ENCODE data around the gene OLFM3.

GRCh38 chr1:101798417-101798816, 198.3 kb downstream of the OLFM3 start:
- TF ChIP-seq CTCF (IDR thresholded peaks at IDR 0.05 in 2 of 3, conservative IDR thresholded peaks at IDR 0.05 in 1 of 3; ENCODE audit: borderline replicate concordance in 1 of 3, insufficient read depth in 1 of 3, low read depth in 2 of 3, low read length in 2 of 3) (no peak), POLR2AphosphoS5 (IDR thresholded peaks at IDR 0.05; ENCODE audit: low read depth, low read length) (no peak), RAD21 (IDR thresholded peaks at IDR 0.05; ENCODE audit: low read depth) (no peak), EZH2 (IDR thresholded peaks at IDR 0.05) (no peak)
- TF ChIP-seq, protein P1, sequence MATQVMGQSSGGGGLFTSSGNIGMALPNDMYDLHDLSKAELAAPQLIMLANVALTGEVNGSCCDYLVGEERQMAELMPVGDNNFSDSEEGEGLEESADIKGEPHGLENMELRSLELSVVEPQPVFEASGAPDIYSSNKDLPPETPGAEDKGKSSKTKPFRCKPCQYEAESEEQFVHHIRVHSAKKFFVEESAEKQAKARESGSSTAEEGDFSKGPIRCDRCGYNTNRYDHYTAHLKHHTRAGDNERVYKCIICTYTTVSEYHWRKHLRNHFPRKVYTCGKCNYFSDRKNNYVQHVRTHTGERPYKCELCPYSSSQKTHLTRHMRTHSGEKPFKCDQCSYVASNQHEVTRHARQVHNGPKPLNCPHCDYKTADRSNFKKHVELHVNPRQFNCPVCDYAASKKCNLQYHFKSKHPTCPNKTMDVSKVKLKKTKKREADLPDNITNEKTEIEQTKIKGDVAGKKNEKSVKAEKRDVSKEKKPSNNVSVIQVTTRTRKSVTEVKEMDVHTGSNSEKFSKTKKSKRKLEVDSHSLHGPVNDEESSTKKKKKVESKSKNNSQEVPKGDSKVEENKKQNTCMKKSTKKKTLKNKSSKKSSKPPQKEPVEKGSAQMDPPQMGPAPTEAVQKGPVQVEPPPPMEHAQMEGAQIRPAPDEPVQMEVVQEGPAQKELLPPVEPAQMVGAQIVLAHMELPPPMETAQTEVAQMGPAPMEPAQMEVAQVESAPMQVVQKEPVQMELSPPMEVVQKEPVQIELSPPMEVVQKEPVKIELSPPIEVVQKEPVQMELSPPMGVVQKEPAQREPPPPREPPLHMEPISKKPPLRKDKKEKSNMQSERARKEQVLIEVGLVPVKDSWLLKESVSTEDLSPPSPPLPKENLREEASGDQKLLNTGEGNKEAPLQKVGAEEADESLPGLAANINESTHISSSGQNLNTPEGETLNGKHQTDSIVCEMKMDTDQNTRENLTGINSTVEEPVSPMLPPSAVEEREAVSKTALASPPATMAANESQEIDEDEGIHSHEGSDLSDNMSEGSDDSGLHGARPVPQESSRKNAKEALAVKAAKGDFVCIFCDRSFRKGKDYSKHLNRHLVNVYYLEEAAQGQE (IDR thresholded peaks at IDR 0.05; ENCODE audit: low read depth): no peak
- TF ChIP-seq, protein P2, sequence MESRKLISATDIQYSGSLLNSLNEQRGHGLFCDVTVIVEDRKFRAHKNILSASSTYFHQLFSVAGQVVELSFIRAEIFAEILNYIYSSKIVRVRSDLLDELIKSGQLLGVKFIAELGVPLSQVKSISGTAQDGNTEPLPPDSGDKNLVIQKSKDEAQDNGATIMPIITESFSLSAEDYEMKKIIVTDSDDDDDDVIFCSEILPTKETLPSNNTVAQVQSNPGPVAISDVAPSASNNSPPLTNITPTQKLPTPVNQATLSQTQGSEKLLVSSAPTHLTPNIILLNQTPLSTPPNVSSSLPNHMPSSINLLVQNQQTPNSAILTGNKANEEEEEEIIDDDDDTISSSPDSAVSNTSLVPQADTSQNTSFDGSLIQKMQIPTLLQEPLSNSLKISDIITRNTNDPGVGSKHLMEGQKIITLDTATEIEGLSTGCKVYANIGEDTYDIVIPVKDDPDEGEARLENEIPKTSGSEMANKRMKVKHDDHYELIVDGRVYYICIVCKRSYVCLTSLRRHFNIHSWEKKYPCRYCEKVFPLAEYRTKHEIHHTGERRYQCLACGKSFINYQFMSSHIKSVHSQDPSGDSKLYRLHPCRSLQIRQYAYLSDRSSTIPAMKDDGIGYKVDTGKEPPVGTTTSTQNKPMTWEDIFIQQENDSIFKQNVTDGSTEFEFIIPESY (IDR thresholded peaks at IDR 0.05; ENCODE audit: extremely low read depth, insufficient replicate concordance, low read length): no peak
